Right cardiac atrium (tissue), 5 donors: Measurements from ENCODE around the gene FAM222A. TPM values are rescaled to one million over a fixed set of nuclear protein-coding genes. Genes with fewer than 3 reads are reported as not detected.

Experiments used
- ATAC-seq, 2 donors: fragments of 200-7000 bp; cut with Tn5 transposase; one replicate each; pipeline versions ENCODE4 v1.8.0 to v1.9.1; 2020; ENCODE audit warnings: moderate library complexity in 2 of 2, mild to moderate bottlenecking in 1 of 2
- DNase-seq, 3 donors: peaks; one replicate each; pipeline ENCODE4 v3.0.0-alpha.2; 2020
- H3K27ac ChIP-seq: one replicate; pipeline ENCODE4 v1.5.1; 2013; ENCODE audit warnings: mild to moderate bottlenecking, low read length, control low read depth, moderate library complexity
- H3K27me3 ChIP-seq: one replicate; pipeline ENCODE4 v1.6.1; 2013; ENCODE audit not compliant: control insufficient read depth, insufficient read depth
- H3K4me1 ChIP-seq: one replicate; pipeline ENCODE4 v1.6.1; 2013; ENCODE audit warnings: low read length; ENCODE audit not compliant: control insufficient read depth, insufficient read depth
- H3K4me3 ChIP-seq: one replicate; pipeline ENCODE4 v1.5.1; 2013; ENCODE audit warnings: low read length, control low read depth
- H3K9me3 ChIP-seq: one replicate; pipeline ENCODE4 v1.6.1; 2013; ENCODE audit warnings: low read length; ENCODE audit not compliant: control insufficient read depth
- WGBS: extraction: QIAGEN DNeasy Blood & Tissue Kit; methylation state at CpG from one replicate; pipeline ENCODE4 v1.1.7; 2013; 5-methylcytosine and 5-hydroxymethylcytosine counted together
- intact Hi-C, 4 donors: fragments of 100-400 bp; cut with DNase I; formaldehyde crosslinking; loops; one replicate each; pipeline versions ENCODE4 v1.11.0 to v1.14.0; 2022 to 2023
- long read RNA-seq, 4 donors: library from polyadenylated mRNA; unstranded; transcript quantifications; one replicate each; pipeline ENCODE4 v2.0.0, GENCODE V29; 2020 to 2021
- polyA plus RNA-seq: library from polyadenylated mRNA; stranded (reverse); fragments of 200-250 nt; gene quantifications from one replicate; pipeline ENCODE4 v1.2.3, GENCODE V29; 2013
- total RNA-seq, 4 donors: library from RNA; stranded (reverse); fragmentation: NEBNext Ultra II Directional; extraction: Animal tissue kit (Norgen Biotek cat#: 25700); gene quantifications; one replicate each; pipeline ENCODE4 v1.2.1, GENCODE V29; 2021
- donor health status: healthy with polysubstance abuse.
- donor health status: DM: no; HTN: yes; CAD: no.
- donor health status: DM: no; HTN: no; CAD: no.
- donor health status: DM: no; HTN: yes; CAD: no; lungs with severe emphysema.
- donor health status: DM: yes; HTN: yes; CAD: no.

The FAM222A gene
- total RNA-seq = 10 to 100 TPM in 2 of 4 donors, 1 to 10 TPM in 2; 9.3 to 16.4 (median 10.0) TPM
- polyA plus RNA-seq = 14.8 TPM
- long read RNA-seq, donor 1, transcript FAM222A-202 (3 exons, 3,294 nt) = major isoform, 16 of 43 reads
- long read RNA-seq, donor 1, partial matches to known transcripts = 25 of 43 reads
- long read RNA-seq, donor 1, other reads (novel, unspliced or antisense) = 2 of 43 reads
- long read RNA-seq, donor 2, transcript FAM222A-202 (3 exons, 3,294 nt) = major isoform, 9 of 25 reads
- long read RNA-seq, donor 2, partial matches to known transcripts = 16 of 25 reads
- long read RNA-seq, donor 2, other reads (novel, unspliced or antisense) = 0 of 25 reads
- long read RNA-seq, donor 3, transcript FAM222A-202 (3 exons, 3,294 nt) = major isoform, 6 of 42 reads
- long read RNA-seq, donor 3, partial matches to known transcripts = 35 of 42 reads
- long read RNA-seq, donor 3, other reads (novel, unspliced or antisense) = 1 of 42 reads
- long read RNA-seq, donor 4, transcript FAM222A-202 (3 exons, 3,294 nt) = major isoform, 10 of 28 reads
- long read RNA-seq, donor 4, partial matches to known transcripts = 17 of 28 reads
- long read RNA-seq, donor 4, other reads (novel, unspliced or antisense) = 1 of 28 reads

GRCh38 chr12:109713187-109714070, at the start of gene FAM222A:
TSS of gene FAM222A (plus strand) at chr12:109713825. CDS start at chr12:109744147, 30,322 bp downstream.
- DNase-seq (peak; percentile 97 to 99 (median 99)), ATAC-seq (peak; percentile 96 to 97)
- intact Hi-C loops = loop anchor here in 2 of 4 donors (10.0 kb wide), 2 partner anchors 61 to 109 kb away; no protein-coding TSS in a partner anchor
- H3K27me3 ChIP-seq = no peaks in the 10 kb centered on the region
- peaks cover 10% of the 10 kb centered on the region for H3K4me1 ChIP-seq
- no peaks in the 10 kb centered on the region for H3K9me3 ChIP-seq
- peak within 1 kb of the TSS; percentile 84 for H3K4me3 ChIP-seq
- H3K27ac ChIP-seq = peak within 1 kb of the TSS; percentile 57
- WGBS = 1% methylated on average over 84 of the region's 88 CpGs

GRCh38 chr12:109664402-109664801, 49.2 kb upstream of the FAM222A start:
- no peak overlapping the region for H3K4me3 ChIP-seq
- H3K9me3 ChIP-seq = no peaks in the 10 kb centered on the region
- DNase-seq = no peak
- H3K27ac ChIP-seq = no peak overlapping the region
- no peaks in the 10 kb centered on the region for H3K4me1 ChIP-seq
- WGBS = 81% methylated on average over 2 of the region's 2 CpGs
- intact Hi-C loops = no loop called here
- no peaks in the 10 kb centered on the region for H3K27me3 ChIP-seq
- no peak for ATAC-seq

- no peak for DNase-seq
- intact Hi-C loops = no loop called here
- 69% methylated on average over 1 of the region's 1 CpG for WGBS
- no peak overlapping the region for H3K4me3 ChIP-seq
- H3K4me1 ChIP-seq = no peaks in the 10 kb centered on the region
- no peaks in the 10 kb centered on the region for H3K9me3 ChIP-seq
- ATAC-seq = no peak
- no peaks in the 10 kb centered on the region for H3K27me3 ChIP-seq
- H3K27ac ChIP-seq = no peak overlapping the region
Measured at GRCh38 chr12:109666068-109666467, 47.6 kb upstream of the FAM222A start.

GRCh38 chr12:109670731-109671130, 42.9 kb upstream of the FAM222A start:
- H3K9me3 ChIP-seq = no peaks in the 10 kb centered on the region
- no peak overlapping the region for H3K27ac ChIP-seq
- H3K27me3 ChIP-seq = no peaks in the 10 kb centered on the region
- DNase-seq (no peak), ATAC-seq (no peak)
- WGBS = 43% methylated on average over 10 of the region's 10 CpGs
- no peak overlapping the region for H3K4me3 ChIP-seq
- no peaks in the 10 kb centered on the region for H3K4me1 ChIP-seq
- intact Hi-C loops = no loop called here

GRCh38 chr12:109671502-109671901, 42.1 kb upstream of the FAM222A start:
- H3K27me3 ChIP-seq = no peaks in the 10 kb centered on the region
- H3K4me1 ChIP-seq = no peaks in the 10 kb centered on the region
- H3K9me3 ChIP-seq = no peaks in the 10 kb centered on the region
- no peak overlapping the region for H3K4me3 ChIP-seq
- no peak overlapping the region for H3K27ac ChIP-seq
- ATAC-seq (no peak), DNase-seq (no peak)
- WGBS = 61% methylated on average over 3 of the region's 3 CpGs
- intact Hi-C loops = no loop called here

GRCh38 chr12:109673379-109673778, 40.2 kb upstream of the FAM222A start:
- no peak for ATAC-seq

GRCh38 chr12:109673884-109674283, 39.7 kb upstream of the FAM222A start:
- Histone ChIP-seq H3K27ac (no peak overlapping the region), H3K9me3 (no peaks in the 10 kb centered on the region), H3K4me1 (no peaks in the 10 kb centered on the region), H3K27me3 (no peaks in the 10 kb centered on the region), H3K4me3 (no peak overlapping the region)
- intact Hi-C loops = no loop called here
- 85% methylated on average over 2 of the region's 2 CpGs for WGBS
- no peak for ATAC-seq
- no peak for DNase-seq

More at GRCh38 chr12:109673379-109673778, 40.2 kb upstream of the FAM222A start:
- Histone ChIP-seq H3K4me1 (no peaks in the 10 kb centered on the region), H3K4me3 (no peak overlapping the region), H3K27ac (no peak overlapping the region), H3K9me3 (no peaks in the 10 kb centered on the region), H3K27me3 (no peaks in the 10 kb centered on the region)
- intact Hi-C loops = no loop called here
- WGBS = 92% methylated on average over 3 of the region's 3 CpGs
- DNase-seq = no peak

GRCh38 chr12:109675411-109675810, 38.2 kb upstream of the FAM222A start:
- no peaks in the 10 kb centered on the region for H3K27me3 ChIP-seq
- intact Hi-C loops = no loop called here
- no peak for ATAC-seq
- no peaks in the 10 kb centered on the region for H3K4me1 ChIP-seq
- H3K4me3 ChIP-seq = no peak overlapping the region
- no peaks in the 10 kb centered on the region for H3K9me3 ChIP-seq
- H3K27ac ChIP-seq = no peak overlapping the region
- DNase-seq = no peak
- 77% methylated on average over 6 of the region's 6 CpGs for WGBS

GRCh38 chr12:109677279-109677691, 36.3 kb upstream of the FAM222A start:
- Histone ChIP-seq H3K27me3 (no peaks in the 10 kb centered on the region), H3K4me3 (no peak overlapping the region), H3K4me1 (no peaks in the 10 kb centered on the region), H3K27ac (no peak overlapping the region), H3K9me3 (no peaks in the 10 kb centered on the region)
- no peak for ATAC-seq
- no peak for DNase-seq
- WGBS = 68% methylated on average over 12 of the region's 12 CpGs
- intact Hi-C loops = no loop called here

GRCh38 chr12:109678719-109679118, 34.9 kb upstream of the FAM222A start:
- DNase-seq = no peak
- WGBS = 30% methylated on average over 7 of the region's 7 CpGs
- no peak overlapping the region for H3K27ac ChIP-seq
- no peaks in the 10 kb centered on the region for H3K27me3 ChIP-seq
- no peaks in the 10 kb centered on the region for H3K9me3 ChIP-seq
- no peak for ATAC-seq
- H3K4me3 ChIP-seq = no peak overlapping the region
- intact Hi-C loops = no loop called here
- no peaks in the 10 kb centered on the region for H3K4me1 ChIP-seq
